GM18498 (cell line): ENCODE data around the gene ZNF594.
"Not testable (repeated sequence)": the region's sequence is repeated elsewhere in the genome, so short reads cannot be mapped to it uniquely, and the experiment has no call there.

Source experiments
- ATAC-seq: cut with Tn5 transposase; IDR thresholded peaks from one replicate; pipeline ENCODE4 v1.9.1; 2021; ENCODE audit warnings: mild to moderate bottlenecking, moderate library complexity; ENCODE audit not compliant: unreplicated experiment

Gene ZNF594

DNA sequence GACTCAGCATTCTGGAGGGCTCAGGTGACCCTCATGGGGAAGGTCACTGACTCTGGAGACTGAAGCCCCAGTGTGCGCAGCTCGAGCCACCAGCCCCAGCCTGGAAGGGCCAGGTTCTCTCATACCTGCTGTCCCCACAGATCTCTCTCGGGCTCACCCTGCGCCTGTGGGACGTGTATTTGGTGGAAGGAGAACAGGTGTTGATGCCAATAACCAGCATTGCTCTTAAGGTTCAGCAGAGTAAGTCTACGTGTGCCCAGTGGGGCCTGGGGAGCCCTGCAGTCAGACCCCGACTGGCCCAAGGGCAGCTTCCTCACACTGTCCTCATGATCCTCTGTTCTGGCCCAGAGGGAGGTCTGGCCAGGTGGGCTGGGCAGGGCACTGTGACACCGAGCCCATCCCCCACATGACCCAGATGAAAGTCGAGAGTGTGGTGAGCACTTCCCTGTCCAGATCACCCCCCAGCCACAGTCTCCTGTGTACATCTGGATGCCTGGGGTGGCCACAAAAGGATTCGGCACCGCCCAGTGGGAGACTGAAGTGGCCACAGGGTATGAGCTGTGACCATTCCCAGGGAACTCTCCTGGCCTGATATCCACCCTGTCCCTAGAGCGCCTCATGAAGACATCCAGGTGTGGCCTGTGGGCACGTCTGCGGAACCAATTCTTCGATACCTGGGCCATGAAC, 54.0 kb downstream of the ZNF594 start:
- not testable (repeated sequence) for ATAC-seq

DNA sequence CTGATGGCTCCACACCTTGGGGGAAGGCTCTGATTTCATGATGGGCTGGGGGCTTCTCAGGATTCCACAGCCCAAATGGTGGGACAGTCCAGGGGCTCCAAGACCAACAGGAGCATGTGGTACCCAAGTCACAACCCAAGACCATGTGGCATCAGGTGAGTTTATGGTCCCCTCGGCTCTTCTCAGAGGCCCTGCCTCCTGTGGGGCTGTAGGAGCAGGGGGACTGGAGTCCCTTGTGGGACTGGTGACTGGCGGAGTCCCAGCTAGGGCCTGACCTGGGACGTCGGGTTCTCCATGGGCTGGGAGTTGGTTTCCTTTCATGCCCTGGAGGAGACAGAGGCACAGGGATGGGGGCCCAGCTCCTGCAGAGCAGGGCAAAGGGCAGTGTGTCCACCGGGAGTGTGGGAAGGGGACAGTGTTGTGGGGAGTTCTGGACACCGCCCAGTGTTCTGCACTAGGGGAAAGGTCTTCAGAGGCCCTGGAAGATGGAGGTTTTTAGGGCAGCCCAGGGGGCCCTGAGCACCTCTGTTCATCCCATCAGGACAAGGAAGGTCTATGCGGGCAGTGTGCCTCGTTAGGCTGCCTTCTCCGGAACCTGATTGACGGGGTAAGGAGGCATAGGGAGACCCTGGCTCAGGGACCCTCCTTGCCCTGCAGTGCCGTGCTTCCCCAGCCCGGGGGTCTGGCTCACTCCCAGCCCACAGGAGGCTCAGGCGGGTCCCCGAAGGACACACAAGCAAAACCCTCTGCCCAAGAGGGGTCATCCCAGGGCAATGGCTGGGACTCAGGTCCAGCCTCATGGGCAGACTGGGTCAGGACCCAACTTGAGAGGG, 54.9 kb downstream of the ZNF594 start:
- ATAC-seq = not testable (repeated sequence)

DNA sequence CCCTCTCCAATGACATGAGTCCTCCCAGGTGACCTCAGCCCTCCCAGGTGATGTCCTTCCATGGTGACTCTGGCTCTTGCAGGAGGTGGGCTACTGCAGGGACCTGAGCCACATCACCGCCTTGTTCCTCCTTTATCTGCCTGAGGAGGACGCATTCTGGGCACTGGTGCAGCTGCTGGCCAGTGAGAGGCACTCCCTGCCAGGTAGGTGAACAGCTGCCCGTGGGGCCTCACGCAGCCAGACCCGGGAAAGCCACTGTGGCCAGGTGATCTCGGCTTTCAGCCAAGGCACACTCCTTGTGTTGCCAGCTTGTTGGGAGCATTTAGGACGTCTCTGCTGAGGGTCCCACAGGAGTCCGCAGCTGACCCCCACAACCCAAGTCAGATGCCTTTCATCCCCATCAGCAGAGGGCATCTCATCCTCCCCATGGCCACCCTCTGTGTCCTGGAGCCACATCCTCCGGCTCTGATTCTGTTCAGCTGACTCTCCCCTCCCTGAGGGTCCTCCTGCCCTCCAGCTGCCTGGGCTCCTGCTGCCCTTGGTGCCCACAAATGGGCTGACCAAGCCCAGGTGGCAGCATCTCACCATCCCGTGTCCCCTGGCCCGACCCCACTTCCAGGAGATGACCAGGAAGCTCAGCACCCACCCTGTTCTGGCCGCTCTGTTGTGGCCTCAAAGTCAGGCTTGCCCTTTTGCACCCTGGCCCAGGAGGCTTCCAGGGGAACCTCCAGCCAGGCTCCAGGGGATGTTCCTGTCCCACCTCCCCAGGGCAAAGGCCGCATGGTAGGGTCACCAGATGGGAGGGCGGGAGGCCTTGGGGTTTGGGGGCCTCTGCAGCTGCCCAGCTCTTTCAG, 55.7 kb downstream of the ZNF594 start:
- no peak for ATAC-seq

DNA sequence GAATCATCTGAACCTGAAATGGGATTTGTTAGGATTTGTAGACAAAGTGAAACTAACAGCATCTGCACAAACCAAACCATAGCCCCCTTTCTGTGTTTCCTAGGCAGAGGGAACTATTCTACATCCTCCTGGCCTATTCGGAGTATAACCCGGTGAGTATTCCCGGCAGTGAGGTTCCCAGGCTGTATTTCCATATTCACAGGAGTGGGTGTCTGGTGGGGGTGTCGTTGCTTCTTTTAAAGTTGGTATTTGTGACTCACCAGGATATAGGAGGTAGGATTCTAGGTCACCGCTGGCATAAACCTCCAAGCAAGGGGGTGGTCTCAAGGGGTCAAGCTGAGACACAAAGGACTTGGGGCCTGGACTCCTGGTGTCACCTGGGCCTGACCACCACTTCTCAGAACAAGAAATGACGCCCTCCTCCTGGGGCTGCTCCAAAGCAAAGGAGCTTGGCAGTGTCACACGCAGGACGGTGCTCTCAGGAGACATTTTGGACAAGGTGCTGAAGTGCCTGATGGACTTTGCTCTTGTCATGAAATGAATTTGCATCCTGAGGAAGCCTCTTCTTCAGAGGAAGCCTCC, 56.4 kb downstream of the ZNF594 start:
- ATAC-seq = not testable (repeated sequence)

DNA sequence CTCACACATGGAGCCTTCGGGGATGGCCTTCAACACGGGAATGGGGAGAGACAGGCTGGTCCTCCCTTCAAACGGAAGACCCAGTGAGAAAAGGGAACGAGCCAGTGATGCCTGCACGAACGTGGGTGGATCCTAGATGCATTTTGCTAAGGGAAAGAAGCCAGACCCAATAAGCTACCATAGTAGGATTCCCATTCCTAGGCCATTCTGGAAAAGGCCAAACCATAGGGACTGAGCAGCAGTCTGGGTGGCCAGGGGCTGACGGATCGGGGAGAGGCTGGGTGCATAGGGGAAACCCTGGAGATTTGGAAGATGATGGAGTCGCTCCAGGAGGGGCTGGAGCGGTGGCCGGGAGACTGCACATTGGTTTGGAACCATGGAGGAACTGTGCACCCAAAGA, 57.1 kb downstream of the ZNF594 start:
- ATAC-seq = not testable (repeated sequence)

DNA sequence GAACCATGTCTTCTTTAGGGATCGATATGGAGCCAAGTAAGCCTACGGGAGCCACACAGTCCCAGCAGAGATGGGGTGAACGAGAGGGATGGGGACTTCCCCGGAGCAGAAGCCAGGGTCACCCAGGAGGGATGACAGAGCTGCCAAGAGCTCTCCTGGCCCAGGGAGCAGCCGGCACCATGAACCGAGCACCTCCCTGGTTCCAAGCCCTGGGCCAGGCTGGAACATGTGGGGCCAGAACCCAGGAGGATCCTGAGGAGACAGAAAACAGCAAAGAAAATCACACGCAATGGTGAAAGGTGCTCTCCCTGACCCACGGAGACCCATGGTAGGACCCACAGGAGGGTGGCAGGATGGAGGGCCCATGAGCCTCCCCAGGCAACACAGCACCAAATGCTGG, 57.7 kb downstream of the ZNF594 start:
- not testable (repeated sequence) for ATAC-seq

DNA sequence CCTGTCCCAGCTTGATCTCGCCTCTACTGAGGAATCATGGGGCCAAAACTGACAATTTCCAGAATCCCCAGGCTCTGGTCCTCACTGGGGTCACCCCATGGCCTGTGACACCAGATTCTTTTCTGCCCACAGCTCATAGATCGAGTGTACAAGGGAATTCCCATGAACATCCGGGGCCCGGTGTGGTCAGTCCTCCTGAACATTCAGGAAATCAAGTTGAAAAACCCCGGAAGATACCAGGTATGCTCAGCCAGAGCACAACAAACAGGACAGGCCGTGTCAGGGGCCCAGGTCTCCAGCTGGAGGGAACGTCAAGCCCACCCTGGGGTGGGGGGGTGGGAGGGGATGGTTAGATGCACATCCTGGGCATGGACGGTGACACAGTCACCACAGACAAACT, 58.4 kb downstream of the ZNF594 start:
- ATAC-seq = no peak

DNA sequence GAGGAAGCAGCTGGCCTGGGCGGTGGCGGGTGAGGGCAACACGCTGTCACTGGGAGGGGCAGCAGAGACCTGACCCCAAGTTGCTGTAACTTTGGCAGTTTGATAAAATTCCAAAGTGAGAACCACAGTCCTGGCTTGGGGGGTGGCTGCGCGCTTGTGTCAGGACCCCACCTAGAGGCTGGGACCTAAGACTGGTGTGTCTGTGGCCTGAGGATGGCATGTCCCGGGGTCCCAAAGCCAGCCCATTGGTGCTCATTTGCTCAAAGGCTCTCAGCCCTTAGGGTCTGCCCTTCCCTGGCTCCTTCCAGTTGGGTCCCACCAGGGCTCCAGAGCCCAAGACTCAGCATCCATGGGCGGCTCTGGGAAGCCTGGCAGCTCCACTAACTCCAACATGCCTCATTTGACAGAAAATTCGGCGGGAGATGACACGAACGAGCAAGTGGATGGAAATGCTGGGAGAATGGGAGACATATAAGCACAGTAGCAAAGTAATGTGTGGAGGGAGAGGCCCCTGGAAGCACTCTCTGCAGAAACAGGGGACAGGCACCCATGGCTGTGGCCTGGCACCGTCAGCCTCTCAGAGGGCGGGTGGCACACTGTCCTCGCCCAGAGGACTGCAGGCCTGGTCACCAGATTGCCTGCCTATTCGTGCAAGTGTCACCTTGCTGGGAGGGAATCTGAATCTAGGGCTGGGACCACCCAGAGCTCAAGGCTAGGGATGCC, 59.0 kb downstream of the ZNF594 start:
- ATAC-seq = not testable (repeated sequence)

DNA sequence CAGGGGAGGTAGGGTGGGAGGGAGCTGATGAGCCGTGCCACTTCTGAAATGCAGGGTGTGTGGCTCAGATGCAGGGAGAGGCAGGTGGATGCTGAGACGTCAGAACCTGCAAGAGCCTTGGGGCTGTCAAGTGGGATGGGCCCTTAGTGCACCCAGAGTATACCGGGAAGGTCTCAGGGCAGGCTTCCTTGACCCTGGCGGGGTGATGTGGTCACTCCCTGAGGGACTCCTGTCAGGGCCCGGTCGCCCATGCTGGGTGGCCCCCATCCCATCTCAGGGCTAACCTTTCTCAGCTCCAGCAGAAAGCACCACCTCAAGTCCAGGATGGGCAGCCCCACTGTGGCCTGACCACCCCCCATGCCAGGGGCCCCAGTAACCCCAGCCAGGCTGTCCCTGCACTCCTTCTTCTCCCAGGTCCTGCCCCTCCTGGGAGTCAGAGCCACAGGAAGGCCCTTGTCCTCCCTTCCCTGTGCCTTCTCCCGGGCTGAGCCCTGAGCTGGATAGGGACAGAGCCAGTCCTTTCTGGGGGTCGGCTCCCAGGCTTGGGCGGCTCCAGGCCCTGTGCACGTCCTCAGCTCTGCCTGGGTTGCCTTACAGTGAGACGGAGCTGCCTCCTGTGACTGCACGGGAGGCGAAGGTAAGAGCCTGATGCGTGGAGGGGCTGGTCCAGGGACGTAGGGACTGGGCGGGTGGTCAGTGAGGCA, 59.7 kb downstream of the ZNF594 start:
- not testable (repeated sequence) for ATAC-seq

DNA sequence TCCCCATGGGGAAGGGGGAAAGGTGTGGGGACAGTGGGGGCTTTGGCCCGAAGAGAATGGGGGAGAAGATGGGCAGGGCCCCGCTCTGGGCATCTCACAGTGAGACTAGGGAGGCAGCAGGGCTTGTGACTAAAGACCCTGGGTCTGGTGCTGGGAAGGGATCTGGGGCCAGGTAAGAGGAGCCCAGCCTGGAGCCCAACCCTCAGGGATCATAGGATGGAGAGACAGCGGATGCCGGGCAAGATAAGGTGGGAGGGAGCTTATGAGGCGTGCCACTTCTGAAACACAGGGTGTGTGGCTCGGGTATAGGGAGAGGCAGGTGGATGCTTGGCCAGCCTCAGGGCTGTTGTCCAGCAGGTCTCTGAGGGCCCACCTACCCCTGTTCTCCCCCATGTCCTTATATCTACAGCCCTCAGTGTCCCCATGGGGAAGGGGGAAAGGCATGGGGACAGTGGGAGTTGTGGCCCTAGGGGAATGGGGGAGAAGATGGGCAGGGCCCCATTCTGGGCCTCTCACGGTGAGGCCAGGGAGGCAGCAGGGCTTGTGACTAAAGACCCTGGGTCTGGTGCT, 60.4 kb downstream of the ZNF594 start:
- no peak for ATAC-seq

DNA sequence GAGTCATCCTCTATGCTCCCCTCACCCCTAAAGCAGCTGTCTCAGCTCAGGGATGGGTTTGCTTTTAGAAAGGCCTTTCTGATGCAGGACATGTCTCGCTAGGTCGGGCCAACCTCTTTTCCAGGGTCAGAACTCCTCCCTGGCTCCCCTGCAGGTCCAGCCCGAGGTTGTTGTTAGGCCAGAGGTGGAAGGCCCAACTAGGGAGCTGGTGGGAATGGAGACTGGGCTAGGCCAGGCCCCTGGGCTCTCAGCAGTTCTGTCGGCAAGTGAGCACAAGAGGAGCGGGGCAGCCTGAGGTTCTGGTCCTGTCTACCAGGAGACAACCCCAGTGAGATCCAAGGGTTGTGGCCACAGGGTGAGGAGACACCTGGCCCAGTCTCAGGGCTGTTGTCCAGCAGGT, 61.0 kb downstream of the ZNF594 start:
- not testable (repeated sequence) for ATAC-seq

DNA sequence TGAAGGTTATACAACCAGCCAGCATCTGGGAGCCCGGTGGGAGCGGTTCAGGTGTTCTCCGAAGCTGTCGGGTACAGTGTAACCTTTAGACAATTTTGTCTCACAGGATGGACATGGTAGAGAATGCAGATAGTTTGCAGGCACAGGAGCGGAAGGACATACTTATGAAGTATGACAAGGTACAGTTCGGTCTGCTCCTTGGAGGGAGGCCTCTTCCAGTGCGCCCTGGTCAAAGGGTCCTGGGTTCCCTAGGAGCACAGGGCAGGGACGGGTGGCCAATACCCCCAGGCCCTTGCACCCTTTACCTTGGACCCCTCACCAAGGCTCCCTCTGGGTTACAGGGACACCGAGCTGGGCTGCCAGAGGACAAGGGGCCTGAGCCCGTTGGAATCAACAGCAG, 61.4 kb downstream of the ZNF594 start:
- ATAC-seq = not testable (repeated sequence)

DNA sequence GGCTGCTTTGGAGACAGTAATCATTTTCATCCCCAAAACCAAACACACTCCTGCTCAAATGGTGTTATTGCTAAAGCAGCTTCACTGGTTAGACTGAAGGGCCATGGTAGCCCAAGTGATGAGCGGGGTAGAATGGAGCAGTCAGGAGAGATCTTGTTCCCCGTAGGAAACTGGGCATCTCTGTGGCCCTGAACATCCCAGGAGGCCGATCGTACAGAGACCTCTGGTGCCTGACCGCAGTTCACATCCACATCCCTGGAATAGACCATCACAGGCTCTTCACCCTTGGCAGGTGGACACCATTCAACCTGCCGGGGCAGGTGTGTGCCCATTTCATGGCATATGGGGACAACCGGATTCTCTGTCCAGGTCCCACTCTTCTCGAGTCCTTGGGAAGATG, 61.9 kb downstream of the ZNF594 start:
- ATAC-seq = not testable (repeated sequence)
